ENCODE results near the gene EHF.

The EHF gene

GRCh38 chr11:34641456-34641855 lies 20.6 kb downstream of the EHF start:
- Histone ChIP-seq H3K9ac (ENCODE audit: low read depth in 1 of 2, low read length in 2 of 2) (peak overlapping the region; percentile 41 to 52), H3K27me3 (ENCODE audit: control insufficient read depth in 1 of 2, insufficient read depth in 2 of 2, low read length in 2 of 2) (no peaks in the 10 kb centered on the region), H3K4me3 (ENCODE audit: low read depth in 1 of 2, low read length in 2 of 2) (peak overlapping the region in 1 of 2 donors; percentile 34), H3K9me3 (ENCODE audit: control insufficient read depth in 1 of 2, low read length in 2 of 2) (no peaks in the 10 kb centered on the region), H3K27ac (ENCODE audit: low read depth, low read length) (peak overlapping the region; percentile 77), H3K36me3 (ENCODE audit: control insufficient read depth in 1 of 2, insufficient read depth in 2 of 2, low read length in 2 of 2) (peaks cover 0 to 21% of the 10 kb centered on the region in 2 donors), H3K4me1 (ENCODE audit: control insufficient read depth in 1 of 2, insufficient read depth in 2 of 2, low read length in 2 of 2) (peaks cover 58 to 66% of the 10 kb centered on the region in 2 donors)

- H3K36me3 ChIP-seq (ENCODE audit: control insufficient read depth in 1 of 2, insufficient read depth in 2 of 2, low read length in 2 of 2): peaks cover 0 to 24% of the 10 kb centered on the region in 2 donors
- H3K4me3 ChIP-seq (ENCODE audit: low read depth in 1 of 2, low read length in 2 of 2): peak overlapping the region; percentile 56 to 64
- H3K9me3 ChIP-seq (ENCODE audit: control insufficient read depth in 1 of 2, low read length in 2 of 2): no peaks in the 10 kb centered on the region
- peak overlapping the region; percentile 46 for H3K27ac ChIP-seq (ENCODE audit: low read depth, low read length)
- H3K9ac ChIP-seq (ENCODE audit: low read depth in 1 of 2, low read length in 2 of 2): peak overlapping the region; percentile 45 to 75
- peaks cover 56 to 63% of the 10 kb centered on the region in 2 donors for H3K4me1 ChIP-seq (ENCODE audit: control insufficient read depth in 1 of 2, insufficient read depth in 2 of 2, low read length in 2 of 2)
- H3K27me3 ChIP-seq (ENCODE audit: control insufficient read depth in 1 of 2, insufficient read depth in 2 of 2, low read length in 2 of 2): no peaks in the 10 kb centered on the region
These were observed 21.2 kb downstream of the EHF start for GRCh38 chr11:34642001-34642554.

- peak overlapping the region; percentile 45 to 75 for H3K9ac ChIP-seq (ENCODE audit: low read depth in 1 of 2, low read length in 2 of 2)
These were observed 22.0 kb downstream of the EHF start for GRCh38 chr11:34642873-34643272.

GRCh38 chr11:34643311-34643710 lies 22.4 kb downstream of the EHF start:
- Histone ChIP-seq H3K27me3 (ENCODE audit: control insufficient read depth in 1 of 2, insufficient read depth in 2 of 2, low read length in 2 of 2) (no peaks in the 10 kb centered on the region), H3K36me3 (ENCODE audit: control insufficient read depth in 1 of 2, insufficient read depth in 2 of 2, low read length in 2 of 2) (peaks cover 0 to 32% of the 10 kb centered on the region in 2 donors), H3K4me1 (ENCODE audit: control insufficient read depth in 1 of 2, insufficient read depth in 2 of 2, low read length in 2 of 2) (peaks cover 48 to 52% of the 10 kb centered on the region in 2 donors), H3K9ac (ENCODE audit: low read depth in 1 of 2, low read length in 2 of 2) (peak overlapping the region; percentile 45 to 75), H3K4me3 (ENCODE audit: low read depth in 1 of 2, low read length in 2 of 2) (peak overlapping the region; percentile 56 to 64), H3K27ac (ENCODE audit: low read depth, low read length) (no peak overlapping the region), H3K9me3 (ENCODE audit: control insufficient read depth in 1 of 2, low read length in 2 of 2) (no peaks in the 10 kb centered on the region)

More at GRCh38 chr11:34642873-34643272, 22.0 kb downstream of the EHF start:
- peaks cover 0 to 31% of the 10 kb centered on the region in 2 donors for H3K36me3 ChIP-seq (ENCODE audit: control insufficient read depth in 1 of 2, insufficient read depth in 2 of 2, low read length in 2 of 2)
- H3K4me3 ChIP-seq (ENCODE audit: low read depth in 1 of 2, low read length in 2 of 2): peak overlapping the region; percentile 56 to 64
- H3K27ac ChIP-seq (ENCODE audit: low read depth, low read length): peak overlapping the region; percentile 46
- no peaks in the 10 kb centered on the region for H3K9me3 ChIP-seq (ENCODE audit: control insufficient read depth in 1 of 2, low read length in 2 of 2)
- H3K4me1 ChIP-seq (ENCODE audit: control insufficient read depth in 1 of 2, insufficient read depth in 2 of 2, low read length in 2 of 2): peaks cover 52 to 56% of the 10 kb centered on the region in 2 donors
- no peaks in the 10 kb centered on the region for H3K27me3 ChIP-seq (ENCODE audit: control insufficient read depth in 1 of 2, insufficient read depth in 2 of 2, low read length in 2 of 2)

GRCh38 chr11:34643846-34644245 lies 23.0 kb downstream of the EHF start:
- peak overlapping the region; percentile 56 to 64 for H3K4me3 ChIP-seq (ENCODE audit: low read depth in 1 of 2, low read length in 2 of 2)
- H3K9me3 ChIP-seq (ENCODE audit: control insufficient read depth in 1 of 2, low read length in 2 of 2): no peaks in the 10 kb centered on the region
- peaks cover 46 to 52% of the 10 kb centered on the region in 2 donors for H3K4me1 ChIP-seq (ENCODE audit: control insufficient read depth in 1 of 2, insufficient read depth in 2 of 2, low read length in 2 of 2)
- H3K27ac ChIP-seq (ENCODE audit: low read depth, low read length): no peak overlapping the region
- H3K36me3 ChIP-seq (ENCODE audit: control insufficient read depth in 1 of 2, insufficient read depth in 2 of 2, low read length in 2 of 2): peaks cover 0 to 37% of the 10 kb centered on the region in 2 donors
- peak overlapping the region in 1 of 2 donors; percentile 75 for H3K9ac ChIP-seq (ENCODE audit: low read depth in 1 of 2, low read length in 2 of 2)
- no peaks in the 10 kb centered on the region for H3K27me3 ChIP-seq (ENCODE audit: control insufficient read depth in 1 of 2, insufficient read depth in 2 of 2, low read length in 2 of 2)

DNA sequence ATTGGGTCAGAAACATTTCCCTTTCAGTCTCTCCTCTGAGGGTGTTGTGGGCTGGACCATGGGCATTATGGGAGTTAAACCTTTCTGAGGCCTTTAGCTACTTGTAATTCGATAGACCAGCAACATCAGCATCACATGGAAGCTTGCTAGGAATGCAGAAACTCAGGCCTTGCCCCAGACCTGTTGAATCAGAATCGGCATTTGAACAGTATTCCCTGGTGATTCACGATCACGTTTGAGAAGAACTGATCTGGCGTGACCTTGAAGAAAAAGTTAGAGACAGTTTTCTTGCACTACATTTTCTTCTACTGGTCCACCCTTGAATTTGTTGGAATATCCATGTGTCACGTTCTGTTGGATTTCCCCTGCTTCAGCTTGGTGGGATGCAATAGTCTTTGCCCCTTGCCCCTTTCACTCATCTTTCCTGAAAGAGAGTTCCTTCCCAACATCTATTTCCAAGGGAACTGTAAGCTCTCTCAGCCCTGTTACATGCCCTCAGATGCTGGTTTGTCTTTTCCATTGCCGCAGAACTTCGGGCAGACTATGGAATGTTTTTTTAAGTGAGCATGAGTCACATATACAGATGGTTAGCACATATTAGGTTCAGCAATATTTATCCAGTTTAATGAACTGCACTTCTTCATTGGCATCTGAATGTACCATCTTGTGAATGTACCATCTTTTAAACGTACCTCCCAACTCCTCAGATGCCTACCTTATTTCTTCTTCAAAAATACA lies 23.9 kb downstream of the EHF start:
- Histone ChIP-seq H3K4me1 (ENCODE audit: control insufficient read depth in 1 of 2, insufficient read depth in 2 of 2, low read length in 2 of 2) (peaks cover 46 to 52% of the 10 kb centered on the region in 2 donors), H3K27me3 (ENCODE audit: control insufficient read depth in 1 of 2, insufficient read depth in 2 of 2, low read length in 2 of 2) (no peaks in the 10 kb centered on the region), H3K9ac (ENCODE audit: low read depth in 1 of 2, low read length in 2 of 2) (no peak overlapping the region), H3K27ac (ENCODE audit: low read depth, low read length) (no peak overlapping the region), H3K4me3 (ENCODE audit: low read depth in 1 of 2, low read length in 2 of 2) (no peak overlapping the region), H3K36me3 (ENCODE audit: control insufficient read depth in 1 of 2, insufficient read depth in 2 of 2, low read length in 2 of 2) (peaks cover 0 to 47% of the 10 kb centered on the region in 2 donors), H3K9me3 (ENCODE audit: control insufficient read depth in 1 of 2, low read length in 2 of 2) (no peaks in the 10 kb centered on the region)

GRCh38 chr11:34646431-34646830 lies 25.5 kb downstream of the EHF start:
- H3K9me3 ChIP-seq (ENCODE audit: control insufficient read depth in 1 of 2, low read length in 2 of 2): no peaks in the 10 kb centered on the region
- no peak overlapping the region for H3K9ac ChIP-seq (ENCODE audit: low read depth in 1 of 2, low read length in 2 of 2)
- peaks cover 43 to 49% of the 10 kb centered on the region in 2 donors for H3K4me1 ChIP-seq (ENCODE audit: control insufficient read depth in 1 of 2, insufficient read depth in 2 of 2, low read length in 2 of 2)
- peaks cover 2 to 53% of the 10 kb centered on the region in 2 donors for H3K36me3 ChIP-seq (ENCODE audit: control insufficient read depth in 1 of 2, insufficient read depth in 2 of 2, low read length in 2 of 2)
- H3K27ac ChIP-seq (ENCODE audit: low read depth, low read length): no peak overlapping the region
- H3K27me3 ChIP-seq (ENCODE audit: control insufficient read depth in 1 of 2, insufficient read depth in 2 of 2, low read length in 2 of 2): no peaks in the 10 kb centered on the region
- H3K4me3 ChIP-seq (ENCODE audit: low read depth in 1 of 2, low read length in 2 of 2): no peak overlapping the region

DNA sequence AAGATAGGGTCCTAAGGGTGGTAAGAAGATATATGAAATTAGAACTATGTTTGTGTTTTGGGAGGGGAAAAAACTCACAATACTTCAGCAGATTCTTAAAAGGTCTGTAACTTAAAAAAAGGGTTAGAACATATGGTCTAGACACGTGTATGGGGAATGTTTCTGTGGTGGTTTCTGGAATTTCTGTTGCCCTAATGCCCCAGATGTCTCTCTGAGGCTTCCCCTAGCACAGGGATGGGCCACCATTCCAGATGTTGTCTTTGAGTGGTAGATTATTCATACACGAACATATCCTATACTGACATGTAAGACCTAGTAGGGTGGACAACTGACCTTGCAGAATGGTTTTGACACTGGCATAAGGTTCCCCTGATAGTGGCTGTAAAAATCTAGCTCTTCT lies 26.2 kb downstream of the EHF start:
- Histone ChIP-seq H3K4me3 (ENCODE audit: low read depth in 1 of 2, low read length in 2 of 2) (no peak overlapping the region), H3K4me1 (ENCODE audit: control insufficient read depth in 1 of 2, insufficient read depth in 2 of 2, low read length in 2 of 2) (peaks cover 38 to 49% of the 10 kb centered on the region in 2 donors), H3K9me3 (ENCODE audit: control insufficient read depth in 1 of 2, low read length in 2 of 2) (no peaks in the 10 kb centered on the region), H3K27ac (ENCODE audit: low read depth, low read length) (no peak overlapping the region), H3K27me3 (ENCODE audit: control insufficient read depth in 1 of 2, insufficient read depth in 2 of 2, low read length in 2 of 2) (no peaks in the 10 kb centered on the region), H3K36me3 (ENCODE audit: control insufficient read depth in 1 of 2, insufficient read depth in 2 of 2, low read length in 2 of 2) (peaks cover 6 to 58% of the 10 kb centered on the region in 2 donors), H3K9ac (ENCODE audit: low read depth in 1 of 2, low read length in 2 of 2) (no peak overlapping the region)

DNA sequence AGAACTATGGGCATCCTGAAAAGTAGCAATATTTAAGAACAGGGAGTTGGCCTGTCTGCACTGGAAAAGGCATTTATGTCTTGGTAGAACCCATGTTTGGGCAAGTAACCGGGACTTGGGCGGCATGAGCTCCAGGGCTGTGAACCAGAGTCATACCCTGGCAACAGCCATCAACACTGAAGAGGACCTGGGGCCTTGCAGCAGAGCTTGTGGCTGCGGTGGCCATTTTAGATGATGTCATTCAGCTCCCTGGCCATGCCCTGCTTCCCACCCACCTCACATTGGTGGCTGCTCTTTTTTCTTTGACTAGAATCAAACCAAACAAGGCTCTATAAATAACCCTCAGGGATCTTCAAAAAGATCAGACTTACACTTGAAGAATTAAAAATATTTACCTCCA lies 26.6 kb downstream of the EHF start:
- Histone ChIP-seq H3K36me3 (ENCODE audit: control insufficient read depth in 1 of 2, insufficient read depth in 2 of 2, low read length in 2 of 2) (peaks cover 6 to 58% of the 10 kb centered on the region in 2 donors), H3K27me3 (ENCODE audit: control insufficient read depth in 1 of 2, insufficient read depth in 2 of 2, low read length in 2 of 2) (no peaks in the 10 kb centered on the region), H3K4me3 (ENCODE audit: low read depth in 1 of 2, low read length in 2 of 2) (no peak overlapping the region), H3K4me1 (ENCODE audit: control insufficient read depth in 1 of 2, insufficient read depth in 2 of 2, low read length in 2 of 2) (peaks cover 42 to 53% of the 10 kb centered on the region in 2 donors), H3K27ac (ENCODE audit: low read depth, low read length) (no peak overlapping the region), H3K9me3 (ENCODE audit: control insufficient read depth in 1 of 2, low read length in 2 of 2) (no peaks in the 10 kb centered on the region), H3K9ac (ENCODE audit: low read depth in 1 of 2, low read length in 2 of 2) (no peak overlapping the region)

GRCh38 chr11:34648036-34648435 lies 27.1 kb downstream of the EHF start:
- no peak overlapping the region for H3K9ac ChIP-seq (ENCODE audit: low read depth in 1 of 2, low read length in 2 of 2)
- no peak overlapping the region for H3K4me3 ChIP-seq (ENCODE audit: low read depth in 1 of 2, low read length in 2 of 2)
- peaks cover 48 to 58% of the 10 kb centered on the region in 2 donors for H3K4me1 ChIP-seq (ENCODE audit: control insufficient read depth in 1 of 2, insufficient read depth in 2 of 2, low read length in 2 of 2)
- H3K27me3 ChIP-seq (ENCODE audit: control insufficient read depth in 1 of 2, insufficient read depth in 2 of 2, low read length in 2 of 2): no peaks in the 10 kb centered on the region
- H3K27ac ChIP-seq (ENCODE audit: low read depth, low read length): no peak overlapping the region
- peaks cover 6 to 58% of the 10 kb centered on the region in 2 donors for H3K36me3 ChIP-seq (ENCODE audit: control insufficient read depth in 1 of 2, insufficient read depth in 2 of 2, low read length in 2 of 2)
- H3K9me3 ChIP-seq (ENCODE audit: control insufficient read depth in 1 of 2, low read length in 2 of 2): no peaks in the 10 kb centered on the region
